Activated CD4-positive, alpha-beta memory T cell treated with anti-CD3 and anti-CD28 coated beads, Interleukin-2, amount 10 ng/mL, durations not matched to agents 7 days and 5 days (primary cell): ENCODE measurements around the gene TXLNA. TPM values are rescaled to one million over a fixed set of nuclear protein-coding genes. Genes with fewer than 3 reads are reported as not detected.
A peak's percentile ranks its signal among the peaks of the same experiment; 100 is the strongest.

Source experiments
- CTCF ChIA-PET: fragments of 350-600 bp; sonication (Branson Sonifier 250); formaldehyde crosslinking; loops from one replicate; lab custom pipeline; 2021; ENCODE audit warnings: antibody characterized with exemption, inconsistent platforms; lab: Charles Lee
- POLR2A ChIA-PET: fragments of 350-600 bp; sonication (Branson Sonifier 250); formaldehyde crosslinking; loops from one replicate; lab custom pipeline; 2021; ENCODE audit warnings: antibody characterized with exemption; lab: Charles Lee
- DNase-seq: peaks from one replicate; pipeline ENCODE4 v3.0.0-alpha.2; 2020
- H3K27ac Mint-ChIP-seq: one replicate; pipeline ENCODE4 v1.8.0; 2021; ENCODE audit warnings: mild to moderate bottlenecking, mixed read lengths
- H3K27me3 Mint-ChIP-seq: one replicate; pipeline ENCODE4 v1.8.0; 2021; ENCODE audit warnings: mixed read lengths
- H3K36me3 Mint-ChIP-seq: one replicate; pipeline ENCODE4 v1.8.0; 2021; ENCODE audit warnings: low read depth, mixed read lengths
- H3K4me1 Mint-ChIP-seq: one replicate; pipeline ENCODE4 v1.8.0; 2021; ENCODE audit warnings: mixed read lengths
- H3K4me3 Mint-ChIP-seq: one replicate; pipeline ENCODE4 v1.8.0; 2021; ENCODE audit warnings: mild to moderate bottlenecking, mixed read lengths
- H3K9me3 Mint-ChIP-seq: one replicate; pipeline ENCODE4 v1.8.0; 2021; ENCODE audit warnings: mixed read lengths
- total RNA-seq, 2 experiments: library from RNA; stranded (reverse); gene quantifications; one replicate each; pipeline ENCODE4 v1.2.3, GENCODE V29; 2021

Gene TXLNA
- total RNA-seq, 2 experiments from 2014 or later = 79.8 to 81.2 TPM

DNA sequence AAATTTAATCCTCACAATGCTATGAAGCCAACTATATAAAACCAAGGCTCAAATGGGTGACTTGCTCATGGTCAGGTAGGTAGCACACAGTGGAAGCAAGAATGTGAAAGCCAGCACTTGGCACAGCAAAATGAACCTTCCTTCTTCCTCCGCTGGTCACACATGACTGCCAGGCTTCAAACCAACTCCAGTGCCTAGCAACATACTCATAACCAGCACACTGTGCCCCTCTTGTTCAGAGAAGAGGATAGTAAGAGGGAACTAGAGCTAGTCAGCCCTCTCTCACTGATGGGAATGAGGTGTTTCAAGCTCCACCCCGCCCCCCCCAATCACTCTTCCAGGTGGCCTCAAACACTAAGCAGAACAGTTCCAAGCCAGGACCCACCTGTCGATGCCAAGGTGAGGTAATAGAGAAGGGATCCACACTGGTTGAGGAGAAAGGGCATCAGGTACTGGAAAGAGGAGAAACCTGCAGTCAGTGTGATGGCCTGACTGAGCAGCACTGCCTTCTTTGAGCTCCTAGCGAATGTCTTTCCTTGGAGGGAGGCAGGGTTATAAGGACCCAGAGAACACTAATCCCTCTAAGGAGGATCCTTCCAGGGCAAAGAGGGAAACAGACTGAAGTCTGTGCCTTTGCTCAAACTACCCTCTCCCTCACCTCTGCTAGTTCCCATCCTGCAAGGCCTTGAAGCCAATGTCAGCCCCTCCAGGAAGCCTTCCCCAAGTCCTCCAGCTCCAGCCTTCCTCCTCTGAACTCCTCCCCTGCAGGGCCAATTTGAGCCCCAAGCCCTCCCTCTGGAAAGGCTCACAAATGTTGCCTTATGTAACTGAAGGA, 41.5 kb downstream of the TXLNA start:
- H3K27me3 Mint-ChIP-seq = no peaks in the 10 kb centered on the region
- H3K36me3 Mint-ChIP-seq = peaks cover 28% of the 10 kb centered on the region
- DNase-seq = no peak
- H3K9me3 Mint-ChIP-seq = no peaks in the 10 kb centered on the region
- H3K27ac Mint-ChIP-seq = peak overlapping the region; percentile 94
- H3K4me1 Mint-ChIP-seq = peaks cover 52% of the 10 kb centered on the region
- H3K4me3 Mint-ChIP-seq = peak overlapping the region; percentile 97
- POLR2A ChIA-PET = interaction anchor here (1.0 to 3.5 kb wide), 6 partner anchors 10 to 101 kb away, joined by 3 to 14 read pairs (median 11); partner anchors contain the start of genes IQCC and LCK
- CTCF ChIA-PET = interaction anchor here (0.9 to 3.8 kb wide), 4 partner anchors 28 to 114 kb away, joined by 3 to 25 read pairs (median 4); partner anchors contain the start of genes HDAC1 and LCK

DNA sequence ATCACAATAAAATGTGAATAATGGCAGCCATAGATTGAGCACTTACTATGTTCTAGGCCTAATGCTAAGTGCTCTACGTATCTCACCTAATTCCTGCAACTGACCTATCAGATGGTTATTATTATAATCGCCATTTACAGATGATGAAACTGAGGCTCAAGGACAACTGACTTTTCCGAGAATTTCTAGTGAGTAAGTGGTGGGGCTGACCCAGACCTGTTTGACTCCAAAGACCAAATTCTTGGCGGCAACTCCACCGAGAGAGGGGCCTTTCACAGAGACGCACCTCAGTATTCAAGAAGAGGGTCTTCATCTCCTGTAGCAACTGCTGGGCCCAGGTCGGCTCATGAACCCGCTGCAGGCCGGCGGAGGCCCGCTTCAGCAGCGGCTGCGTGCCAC, 42.1 kb downstream of the TXLNA start:
- no peaks in the 10 kb centered on the region for H3K9me3 Mint-ChIP-seq
- H3K36me3 Mint-ChIP-seq = peaks cover 30% of the 10 kb centered on the region
- CTCF ChIA-PET = interaction anchor here (0.9 to 3.8 kb wide), 3 partner anchors 28 to 114 kb away, joined by 4 to 25 read pairs (median 5); partner anchors contain the start of gene LCK
- H3K4me1 Mint-ChIP-seq = peaks cover 50% of the 10 kb centered on the region
- H3K27me3 Mint-ChIP-seq = no peaks in the 10 kb centered on the region
- POLR2A ChIA-PET = interaction anchor here (1.0 to 3.5 kb wide), 6 partner anchors 10 to 33 kb away, joined by 3 to 14 read pairs (median 11); partner anchors contain the start of genes IQCC and LCK
- peak overlapping the region; percentile 94 for H3K27ac Mint-ChIP-seq
- no peak for DNase-seq
- H3K4me3 Mint-ChIP-seq = peak overlapping the region; percentile 97

GRCh38 chr1:32221980-32222755, 42.7 kb downstream of the TXLNA start, which contains the start of the genes EIF3I and TMEM234:
Gene EIF3I (plus strand): TSS chr1:32222407. CDS start chr1:32222442, 35 bp downstream.
Gene TMEM234 (minus strand): TSS chr1:32222353. CDS start chr1:32222322, 31 bp downstream.
- Mint-ChIP-seq H3K4me3 (peak within 1 kb of the TSS; percentile 97), H3K27ac (peak within 1 kb of the TSS; percentile 94), H3K4me1 (peaks cover 46% of the 10 kb centered on the region), H3K27me3 (no peaks in the 10 kb centered on the region), H3K36me3 (peaks cover 28% of the 10 kb centered on the region), H3K9me3 (no peaks in the 10 kb centered on the region)
- ChIA-PET POLR2A (interaction anchor here (0.8 to 3.5 kb wide), 12 partner anchors 17 to 126 kb away, joined by 3 to 14 read pairs (median 6); partner anchors contain the start of genes IQCC, LCK and TXLNA), CTCF (interaction anchor here (1.4 to 3.8 kb wide), 2 partner anchors 19 to 27 kb away, joined by 6 to 25 read pairs; partner anchors contain the start of gene LCK)
- DNase-seq = peak; percentile 93

DNA sequence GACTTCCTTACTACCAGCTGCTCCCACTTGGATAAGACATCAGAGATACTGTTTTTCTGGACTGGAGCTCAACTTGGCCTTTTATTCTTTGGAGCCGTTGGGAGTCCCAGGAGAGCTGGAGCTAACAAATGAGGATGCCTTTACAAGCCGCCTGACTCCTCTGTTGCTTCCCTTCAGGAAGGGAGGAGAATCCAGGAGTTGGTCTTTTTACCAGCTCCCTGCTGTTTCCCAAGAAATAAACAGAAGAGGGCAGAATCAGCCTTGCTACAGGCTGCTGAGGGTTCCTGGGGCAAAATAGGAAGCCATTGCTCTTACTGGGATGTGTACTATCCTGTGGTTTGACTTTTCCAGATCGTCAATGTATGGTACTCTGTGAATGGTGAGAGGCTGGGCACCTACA, 44.2 kb downstream of the TXLNA start:
- no peak for DNase-seq
- CTCF ChIA-PET = interaction anchor here (0.9 to 3.8 kb wide), 3 partner anchors 8 to 26 kb away, joined by 3 to 25 read pairs (median 6); partner anchors contain the start of gene LCK
- Mint-ChIP-seq H3K4me3 (peak overlapping the region; percentile 97), H3K9me3 (no peaks in the 10 kb centered on the region), H3K27me3 (no peaks in the 10 kb centered on the region), H3K27ac (peak overlapping the region; percentile 94), H3K36me3 (peaks cover 44% of the 10 kb centered on the region), H3K4me1 (peaks cover 52% of the 10 kb centered on the region)
- POLR2A ChIA-PET = interaction anchor here (0.6 to 3.5 kb wide), 12 partner anchors 17 to 122 kb away, joined by 3 to 14 read pairs (median 6); partner anchors contain the start of genes FAM167B, IQCC and TXLNA

DNA sequence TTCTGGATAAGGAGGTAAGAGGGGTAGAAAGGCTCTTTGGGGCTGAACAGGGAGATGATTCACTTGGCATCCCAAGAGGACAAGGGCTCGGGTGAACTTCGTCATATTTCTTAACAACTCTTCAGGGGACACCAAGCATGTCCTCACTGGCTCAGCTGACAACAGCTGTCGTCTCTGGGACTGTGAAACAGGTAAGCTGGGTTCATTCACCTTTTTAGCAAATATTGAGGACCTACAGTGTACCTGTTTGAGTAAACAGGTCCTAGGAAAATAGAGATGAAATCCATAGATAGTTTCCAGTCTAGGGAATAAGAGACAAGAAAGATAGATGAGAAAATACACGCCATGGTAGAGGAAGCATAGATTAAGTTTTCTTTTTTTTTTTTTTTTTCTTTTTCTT, 44.8 kb downstream of the TXLNA start:
- no peak for DNase-seq
- Mint-ChIP-seq H3K4me1 (peaks cover 52% of the 10 kb centered on the region), H3K4me3 (peak overlapping the region; percentile 20), H3K9me3 (no peaks in the 10 kb centered on the region), H3K27ac (peak overlapping the region; percentile 94), H3K27me3 (no peaks in the 10 kb centered on the region), H3K36me3 (peaks cover 46% of the 10 kb centered on the region)
- ChIA-PET POLR2A (interaction anchor here (1.0 to 3.5 kb wide), 6 partner anchors 17 to 27 kb away, joined by 4 to 14 read pairs (median 8); partner anchors contain the start of genes FAM167B, IQCC and LCK), CTCF (interaction anchor here (0.7 to 3.8 kb wide), 2 partner anchors 25 to 100 kb away, joined by 3 to 25 read pairs; partner anchors contain the start of gene LCK)

DNA sequence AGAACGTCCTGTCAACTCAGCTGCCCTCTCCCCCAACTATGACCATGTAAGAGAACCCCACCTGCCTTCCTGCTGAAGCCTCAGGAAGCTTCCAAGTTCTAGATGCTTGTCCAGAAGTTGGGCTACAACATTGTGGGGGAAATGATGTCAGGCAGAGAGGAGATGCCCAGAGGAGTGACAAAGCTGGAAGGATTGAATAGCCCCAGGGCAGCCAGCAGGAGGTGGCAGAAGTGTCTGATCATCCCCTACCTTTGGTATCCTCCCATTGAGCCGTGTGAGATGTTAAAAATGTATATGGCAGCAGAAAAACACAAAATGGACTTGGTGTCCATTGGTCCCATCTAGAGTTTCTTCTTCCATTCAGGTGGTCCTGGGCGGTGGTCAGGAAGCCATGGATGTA, 49.3 kb downstream of the TXLNA start:
- CTCF ChIA-PET = interaction anchor here (1.3 to 2.2 kb wide), 4 partner anchors 9 to 144 kb away, joined by 3 to 13 read pairs (median 6); no protein-coding TSS in a partner anchor
- no peak overlapping the region for H3K27ac Mint-ChIP-seq
- no peak overlapping the region for H3K4me3 Mint-ChIP-seq
- DNase-seq = no peak
- no peaks in the 10 kb centered on the region for H3K9me3 Mint-ChIP-seq
- POLR2A ChIA-PET = interaction anchor here (0.6 to 3.1 kb wide), 5 partner anchors 11 to 48 kb away, joined by 3 to 18 read pairs (median 4); partner anchors contain the start of gene LCK
- no peaks in the 10 kb centered on the region for H3K27me3 Mint-ChIP-seq
- H3K4me1 Mint-ChIP-seq = peaks cover 21% of the 10 kb centered on the region
- peaks cover 50% of the 10 kb centered on the region for H3K36me3 Mint-ChIP-seq

GRCh38 chr1:32231843-32232432, 52.5 kb downstream of the TXLNA start:
- Mint-ChIP-seq H3K4me3 (no peak overlapping the region), H3K9me3 (no peaks in the 10 kb centered on the region), H3K4me1 (peaks cover 7% of the 10 kb centered on the region), H3K27ac (no peak overlapping the region), H3K36me3 (peaks cover 32% of the 10 kb centered on the region), H3K27me3 (no peaks in the 10 kb centered on the region)
- no peak for DNase-seq
- POLR2A ChIA-PET = interaction anchor here (1.1 to 1.6 kb wide), 3 partner anchors 8 to 18 kb away, joined by 3 to 4 read pairs (median 4); no protein-coding TSS in a partner anchor
- CTCF ChIA-PET = interaction anchor here (1.8 kb wide), 1 partner anchor 16 kb away, joined by 6 read pairs; the partner anchor contains the start of gene FAM167B

- POLR2A ChIA-PET = interaction anchor here (0.6 to 2.4 kb wide), 3 partner anchors 7 to 89 kb away, joined by 3 to 6 read pairs (median 4); no protein-coding TSS in a partner anchor
- Mint-ChIP-seq H3K4me1 (peaks cover 1% of the 10 kb centered on the region), H3K27me3 (no peaks in the 10 kb centered on the region), H3K27ac (no peak overlapping the region), H3K9me3 (no peaks in the 10 kb centered on the region), H3K4me3 (no peak overlapping the region), H3K36me3 (peaks cover 27% of the 10 kb centered on the region)
- CTCF ChIA-PET = interaction anchor here (0.8 kb wide), 1 partner anchor 18 kb away, joined by 3 read pairs; no protein-coding TSS in a partner anchor
- no peak for DNase-seq
Measured at GRCh38 chr1:32232558-32233304, 53.3 kb downstream of the TXLNA start.

DNA sequence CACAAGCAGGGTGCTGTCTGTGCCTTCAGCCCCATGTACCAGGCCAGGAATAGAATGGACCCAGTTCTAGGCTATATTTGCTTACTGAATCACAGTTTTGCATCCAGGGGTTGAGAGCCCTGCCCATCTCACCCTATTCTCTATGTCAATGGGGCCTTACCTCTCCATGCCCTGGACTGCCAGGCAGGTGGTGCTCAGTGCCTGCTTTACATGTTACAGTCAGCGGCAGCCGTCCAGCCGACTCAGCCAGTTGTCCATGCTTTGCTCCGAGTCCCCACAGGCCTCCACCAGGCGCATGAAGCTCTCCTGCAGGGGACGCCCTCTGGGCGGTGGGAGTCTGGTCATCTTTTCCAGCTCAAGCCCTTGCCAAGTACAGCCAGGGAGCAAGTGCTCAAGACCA, 55.3 kb downstream of the TXLNA start:
- Mint-ChIP-seq H3K4me1 (no peaks in the 10 kb centered on the region), H3K27me3 (no peaks in the 10 kb centered on the region), H3K36me3 (peaks cover 11% of the 10 kb centered on the region), H3K9me3 (no peaks in the 10 kb centered on the region), H3K27ac (no peak overlapping the region), H3K4me3 (no peak overlapping the region)
- ChIA-PET CTCF (interaction anchor here (0.6 to 1.2 kb wide), 3 partner anchors 10 to 116 kb away, joined by 3 to 4 read pairs (median 3); no protein-coding TSS in a partner anchor), POLR2A (interaction anchor here (2.4 kb wide), 1 partner anchor 21 kb away, joined by 6 read pairs; no protein-coding TSS in a partner anchor)
- no peak for DNase-seq

GRCh38 chr1:32239337-32239736, 59.9 kb downstream of the TXLNA start:
- Mint-ChIP-seq H3K4me1 (peaks cover 19% of the 10 kb centered on the region), H3K27me3 (no peaks in the 10 kb centered on the region), H3K4me3 (peak overlapping the region; percentile 4), H3K27ac (no peak overlapping the region), H3K36me3 (no peaks in the 10 kb centered on the region), H3K9me3 (no peaks in the 10 kb centered on the region)
- DNase-seq = no peak
- POLR2A ChIA-PET = interaction anchor here (1.1 to 4.2 kb wide), 8 partner anchors 10 to 53 kb away, joined by 3 to 63 read pairs (median 13); partner anchors contain the start of genes CCDC28B, HDAC1, IQCC and LCK
- CTCF ChIA-PET = interaction anchor here (0.8 to 5.0 kb wide), 4 partner anchors 12 to 52 kb away, joined by 3 to 73 read pairs (median 6); partner anchors contain the start of genes HDAC1 and LCK
